NCI-H460 (cell line): ENCODE measurements around the gene WSCD2. TPM values are rescaled to one million over a fixed set of nuclear protein-coding genes. Genes with fewer than 3 reads are reported as not detected.

ENCODE experiments used
- DNase-seq: peaks from one replicate; pipeline ENCODE4 v3.0.0-alpha.2; 2016; ENCODE audit warnings: low read depth; ENCODE audit errors: extremely low read depth
- total RNA-seq: library from RNA; depleted of rRNA; stranded (reverse); fragments of >200 nt; shearing (Covaris generic); gene quantifications from 2 replicates; pipeline ENCODE4 v1.2.3, GENCODE V29; 2014

The WSCD2 gene
- total RNA-seq, 1 experiment from 2014 or later, result not detected

DNA sequence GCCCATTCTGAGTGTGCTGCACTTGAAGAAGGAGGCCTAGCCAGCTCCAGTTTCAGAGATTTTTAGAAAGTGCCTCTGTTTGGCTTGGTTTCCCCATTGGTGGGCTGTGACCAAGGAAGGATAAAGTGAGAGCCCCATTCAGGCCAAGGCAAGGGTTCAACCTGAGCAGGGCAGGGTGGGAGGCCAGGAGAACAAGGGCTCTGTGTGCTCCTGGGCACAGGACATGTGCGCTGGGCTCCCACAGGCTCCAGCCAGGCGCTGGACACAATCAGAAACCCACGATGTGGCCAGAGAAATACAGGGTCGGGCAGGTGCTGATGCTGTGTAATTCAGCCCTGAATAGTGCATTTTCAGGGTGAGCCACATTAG lies 23.1 kb downstream of the WSCD2 start:
- DNase-seq, result no peak

DNA sequence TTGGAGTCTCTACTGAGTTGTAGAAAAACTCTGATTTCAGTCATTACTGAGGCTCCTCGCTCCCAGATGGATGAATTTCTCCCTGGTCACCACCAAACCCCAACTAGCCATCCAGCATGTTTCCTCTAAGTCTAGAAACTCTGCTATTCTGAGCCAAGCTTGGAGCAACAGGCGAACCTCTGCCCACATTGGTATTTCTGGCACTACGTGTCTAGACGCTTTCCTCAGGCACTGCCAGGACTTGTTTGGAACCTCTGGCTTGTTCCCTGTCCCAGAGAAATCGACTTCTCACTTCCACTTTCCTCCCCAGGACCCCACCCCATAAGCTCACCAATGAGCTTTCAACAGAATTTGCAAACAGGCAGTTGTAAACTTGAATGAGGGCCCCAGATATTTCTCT lies 27.6 kb downstream of the WSCD2 start:
- no peak for DNase-seq

DNA sequence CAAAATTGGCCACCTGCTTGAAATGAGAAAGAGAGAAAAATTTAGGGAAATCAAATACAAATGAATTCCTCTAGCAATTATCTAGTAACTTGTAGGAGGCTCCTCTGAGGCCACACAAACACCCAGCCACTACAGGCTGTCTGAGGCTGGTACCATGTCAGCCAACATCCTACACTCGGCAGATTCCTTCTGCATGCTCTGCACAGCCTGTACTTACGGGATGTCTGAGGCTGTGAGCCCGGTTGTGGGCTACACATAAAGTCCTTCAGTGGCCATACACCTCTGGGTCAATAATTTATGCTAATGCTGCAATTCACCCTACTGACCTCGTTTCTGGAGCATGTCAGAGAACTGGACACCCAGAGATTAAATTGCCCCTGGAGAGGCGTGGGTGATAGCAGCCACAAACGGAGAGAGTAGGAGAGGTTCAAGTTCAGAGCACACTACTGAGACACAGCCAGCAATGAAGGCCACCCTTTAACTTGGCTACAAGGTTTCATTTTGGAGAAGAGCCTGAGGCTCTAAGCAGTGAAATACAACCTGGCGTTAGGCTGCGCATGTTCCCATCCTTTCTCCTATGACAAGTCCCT lies 28.9 kb downstream of the WSCD2 start:
- no peak for DNase-seq

DNA sequence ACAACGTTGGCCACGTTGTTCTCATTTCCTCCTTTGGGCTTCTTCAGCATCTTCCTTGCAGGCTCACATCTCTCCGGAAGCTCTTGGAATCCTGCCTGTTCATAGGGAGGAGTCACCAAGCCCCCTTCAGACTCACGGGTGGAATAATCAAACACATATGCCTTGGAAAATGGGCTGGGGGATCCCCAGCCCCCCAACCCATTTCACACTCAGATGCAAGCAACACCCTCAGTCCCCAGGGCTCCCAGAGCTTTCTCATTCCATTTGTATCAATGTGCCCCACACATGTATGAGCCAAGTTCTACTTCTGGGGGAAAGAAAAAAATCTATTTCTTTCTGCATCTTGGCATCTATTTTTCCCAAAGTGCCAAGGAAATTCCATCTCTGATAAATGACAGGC lies 33.1 kb downstream of the WSCD2 start:
- DNase-seq, result no peak

DNA sequence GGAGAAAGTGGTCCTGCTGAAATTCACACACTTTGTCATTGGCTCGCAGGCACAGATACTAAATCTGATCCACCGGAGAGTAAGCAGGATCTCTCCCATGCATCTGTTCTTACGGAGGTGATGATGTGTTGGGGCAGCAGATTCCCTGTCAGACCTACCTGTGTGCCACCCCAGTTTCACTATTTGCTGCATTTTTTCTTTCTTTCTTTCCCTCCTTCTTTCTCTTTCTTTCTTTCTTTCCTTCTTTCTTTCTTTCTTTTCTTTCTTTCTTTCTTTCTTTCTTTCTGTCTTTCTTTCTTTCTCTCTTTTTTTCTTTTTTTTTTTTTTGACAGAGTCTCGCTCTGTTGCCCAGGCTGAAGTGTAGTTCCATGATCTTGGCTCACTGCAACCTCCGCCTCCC lies 37.4 kb downstream of the WSCD2 start:
- no peak for DNase-seq

DNA sequence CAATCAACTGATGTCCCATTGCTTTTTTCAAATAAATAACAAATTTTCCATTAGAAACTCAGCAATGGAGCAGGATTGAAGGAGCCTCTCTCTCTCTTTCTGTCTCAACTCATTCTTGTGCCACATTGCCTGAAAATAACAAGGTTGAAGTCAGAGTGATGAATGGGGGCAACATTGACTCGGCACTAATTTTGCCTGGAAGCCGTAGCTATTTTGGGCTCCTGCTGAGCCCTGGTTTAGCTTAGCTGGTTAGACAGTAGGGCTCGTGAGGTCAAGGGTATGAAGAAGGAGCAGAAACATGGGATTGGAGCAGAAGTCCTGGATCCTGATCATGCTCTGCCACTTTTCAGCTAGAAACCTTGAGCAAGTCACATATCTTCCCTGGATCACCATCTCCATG lies 38.9 kb downstream of the WSCD2 start:
- no peak for DNase-seq

DNA sequence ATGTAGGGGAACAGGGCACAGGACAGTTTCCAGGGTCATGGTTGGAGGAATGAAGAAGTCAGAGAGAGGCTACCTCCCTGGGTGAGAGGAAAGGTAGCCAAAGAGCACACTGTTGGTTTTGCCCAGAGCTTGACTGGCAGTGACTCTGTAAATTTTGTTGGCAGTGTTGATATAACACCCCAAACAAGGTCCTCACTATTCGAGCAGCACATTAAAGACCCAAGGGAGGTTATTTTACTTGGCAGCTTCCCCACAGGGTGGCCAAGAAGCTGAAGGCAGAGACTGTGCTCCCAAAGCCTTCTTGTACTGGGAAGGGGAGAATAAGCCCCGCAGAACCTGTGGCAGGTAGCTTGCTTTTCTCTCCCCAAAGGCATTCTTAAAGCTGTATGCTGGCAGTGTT lies 40.6 kb downstream of the WSCD2 start:
- DNase-seq, result no peak

DNA sequence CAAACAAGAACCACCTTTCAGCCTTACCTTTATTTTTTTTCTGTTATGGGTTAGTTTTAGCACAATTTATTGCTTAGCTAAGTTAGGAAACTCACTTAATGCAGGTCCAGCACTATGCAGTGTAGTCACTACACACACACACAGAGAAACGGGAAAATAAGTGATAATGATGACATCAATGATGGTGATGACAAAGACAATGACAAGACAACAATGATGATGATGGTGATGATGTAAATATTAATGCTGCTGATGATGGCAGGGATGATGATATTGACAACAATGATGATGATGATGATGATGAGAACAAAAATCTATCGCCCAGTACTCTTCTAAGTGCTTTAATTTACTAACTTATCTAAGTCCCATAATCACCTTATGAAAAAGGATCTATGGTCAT lies 41.1 kb downstream of the WSCD2 start:
- DNase-seq, result no peak

DNA sequence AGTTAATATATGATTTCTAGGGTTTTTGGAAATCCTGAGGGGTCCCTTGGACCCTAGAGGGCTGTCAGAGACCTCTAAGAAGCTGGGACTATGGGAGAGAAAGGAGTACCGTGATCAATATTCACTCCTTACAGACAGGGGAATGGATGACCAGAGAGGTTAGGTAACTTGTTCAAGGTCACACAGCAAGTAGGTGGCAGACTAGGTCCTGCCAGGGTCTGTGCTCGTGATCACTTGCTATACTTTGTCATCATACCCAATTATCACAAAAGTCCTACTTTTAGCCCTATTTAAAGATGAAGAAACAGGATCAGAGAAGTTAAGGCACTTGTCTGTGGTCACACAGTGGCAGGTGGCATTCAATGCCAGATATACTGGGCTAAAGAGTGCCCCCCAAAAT lies 42.9 kb downstream of the WSCD2 start:
- no peak for DNase-seq

DNA sequence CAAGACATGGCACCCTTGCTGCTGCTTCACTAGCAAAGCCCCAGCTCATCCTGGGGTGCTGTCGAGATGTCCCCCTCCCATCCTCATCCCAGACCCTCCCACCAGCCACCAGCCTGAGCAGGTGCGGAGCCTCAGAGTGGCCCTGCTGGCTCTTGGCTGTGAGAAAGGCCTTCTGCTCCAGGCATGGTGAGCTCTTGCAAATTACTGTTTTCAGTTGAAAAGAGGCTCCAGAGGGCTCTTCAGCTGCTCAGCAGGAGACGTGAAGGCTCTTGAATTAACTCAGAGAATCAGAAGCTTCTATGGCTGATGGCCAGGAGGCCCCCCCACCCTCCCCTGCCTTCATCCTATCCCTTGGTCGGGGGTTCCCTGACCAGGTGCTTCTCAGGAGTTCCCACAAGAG lies 44.1 kb downstream of the WSCD2 start:
- no peak for DNase-seq

DNA sequence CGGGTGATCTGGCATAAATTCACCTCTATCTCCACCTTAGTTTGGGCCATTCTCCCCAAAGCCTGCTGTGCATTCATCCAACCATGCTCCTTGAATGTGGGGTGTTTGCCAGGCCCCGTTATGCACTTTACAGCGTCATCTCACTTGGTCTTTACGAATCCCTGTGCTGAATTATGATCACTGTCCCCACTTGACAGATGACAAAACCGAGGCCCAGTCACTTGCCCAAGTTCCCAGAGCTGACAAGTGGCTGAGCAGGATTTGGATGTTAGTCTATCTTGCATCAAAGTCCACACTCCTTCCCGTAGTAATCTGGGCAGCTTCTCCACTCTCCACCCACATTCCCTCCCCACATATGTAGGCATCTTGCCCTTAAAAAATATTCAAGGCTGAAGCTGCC lies 44.8 kb downstream of the WSCD2 start:
- no peak for DNase-seq

DNA sequence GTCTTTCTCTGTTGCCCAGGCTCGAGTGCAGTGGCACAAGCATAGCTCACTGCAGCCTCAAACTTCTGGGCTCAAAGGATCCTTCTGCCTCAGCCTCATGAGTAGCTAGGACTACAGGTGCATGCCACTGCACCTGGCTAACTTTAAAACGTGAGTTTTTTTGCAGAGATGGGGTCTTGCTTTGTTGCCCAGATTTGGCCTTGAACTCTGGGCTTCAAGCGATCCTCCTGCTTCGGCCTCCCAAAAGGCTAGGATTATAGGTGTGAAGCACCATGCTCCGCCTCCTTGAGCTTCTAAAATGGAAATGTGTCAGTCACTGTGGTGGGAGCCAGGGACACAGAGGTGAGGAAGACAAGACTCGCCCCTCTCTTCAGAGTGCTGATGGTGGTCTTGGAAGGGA lies 45.6 kb downstream of the WSCD2 start:
- no peak for DNase-seq

DNA sequence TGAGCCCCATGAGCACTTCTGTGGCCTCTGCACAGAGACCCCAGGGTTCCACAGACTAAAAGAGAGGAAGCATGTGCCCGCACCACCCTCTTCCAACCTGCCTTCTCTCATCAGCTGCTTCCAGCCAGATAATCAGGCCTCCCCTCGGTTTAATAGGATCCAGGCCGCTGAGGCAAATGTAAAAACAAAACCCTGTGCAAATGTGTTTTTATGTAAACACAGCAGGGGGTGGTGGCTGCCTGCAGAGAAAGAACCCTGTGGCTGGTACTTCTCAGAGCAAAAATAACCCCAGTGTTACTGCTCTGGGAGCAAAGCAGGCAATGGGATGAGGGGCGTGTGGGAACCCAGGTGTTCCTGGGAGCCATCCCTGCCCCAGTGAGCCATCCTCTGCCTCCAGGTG lies 46.2 kb downstream of the WSCD2 start:
- no peak for DNase-seq

DNA sequence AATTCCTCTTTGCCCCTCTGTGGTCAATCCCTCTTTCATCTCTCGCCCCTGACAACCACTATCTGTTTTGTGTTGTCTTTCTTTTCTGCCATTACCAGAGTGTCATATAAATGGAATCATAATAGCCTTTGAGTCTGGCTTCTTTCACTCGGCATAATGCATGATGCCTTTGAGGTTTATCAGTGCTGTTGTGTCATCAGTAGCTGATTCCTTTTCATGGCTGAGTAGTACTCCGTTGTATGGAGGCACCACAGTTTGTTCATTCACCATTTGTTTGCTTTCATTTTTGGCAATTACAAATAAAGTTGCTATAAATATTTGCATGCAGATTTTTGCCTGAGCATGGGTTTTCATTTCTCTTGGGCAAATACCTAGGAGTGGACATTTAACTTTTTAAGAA lies 47.2 kb downstream of the WSCD2 start:
- no peak for DNase-seq

DNA sequence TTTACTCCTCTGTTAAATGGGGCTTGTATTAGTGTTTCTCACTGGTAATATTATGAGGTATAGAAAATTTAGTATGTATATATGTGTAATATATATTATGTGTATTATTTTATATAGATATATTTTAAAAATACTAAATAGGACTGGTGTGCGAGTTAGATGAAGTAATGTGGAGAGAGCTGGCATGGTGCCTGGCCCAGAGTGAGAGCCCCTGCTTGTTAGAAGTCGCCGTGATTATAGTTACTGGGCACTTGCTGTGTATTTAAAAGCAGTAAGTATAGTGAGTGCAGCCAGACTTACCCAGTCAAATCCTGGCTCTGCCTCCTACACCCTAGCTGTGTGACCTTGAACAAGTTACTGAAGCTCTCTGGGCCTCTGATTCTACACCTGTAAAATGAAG lies 48.0 kb downstream of the WSCD2 start:
- no peak for DNase-seq

DNA sequence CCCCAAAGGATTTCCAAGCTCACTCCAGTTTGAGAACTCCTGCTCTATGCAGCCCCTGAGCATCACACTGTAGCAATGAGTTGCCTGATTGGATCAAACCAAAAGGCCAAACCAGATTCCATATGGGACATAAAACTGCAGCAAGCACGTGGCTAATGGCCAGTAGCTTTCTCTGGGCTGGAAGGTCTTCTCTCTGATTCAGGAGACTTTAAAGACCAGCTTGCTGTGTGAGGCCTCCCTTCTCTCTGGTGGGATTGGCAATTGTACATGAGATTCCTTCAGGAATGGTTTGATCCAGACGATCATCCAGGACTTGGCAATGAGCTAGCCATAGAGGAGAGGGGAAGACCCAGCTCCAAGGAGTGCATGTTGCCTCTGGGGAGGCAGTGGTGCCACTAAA lies 50.2 kb downstream of the WSCD2 start:
- no peak for DNase-seq

DNA sequence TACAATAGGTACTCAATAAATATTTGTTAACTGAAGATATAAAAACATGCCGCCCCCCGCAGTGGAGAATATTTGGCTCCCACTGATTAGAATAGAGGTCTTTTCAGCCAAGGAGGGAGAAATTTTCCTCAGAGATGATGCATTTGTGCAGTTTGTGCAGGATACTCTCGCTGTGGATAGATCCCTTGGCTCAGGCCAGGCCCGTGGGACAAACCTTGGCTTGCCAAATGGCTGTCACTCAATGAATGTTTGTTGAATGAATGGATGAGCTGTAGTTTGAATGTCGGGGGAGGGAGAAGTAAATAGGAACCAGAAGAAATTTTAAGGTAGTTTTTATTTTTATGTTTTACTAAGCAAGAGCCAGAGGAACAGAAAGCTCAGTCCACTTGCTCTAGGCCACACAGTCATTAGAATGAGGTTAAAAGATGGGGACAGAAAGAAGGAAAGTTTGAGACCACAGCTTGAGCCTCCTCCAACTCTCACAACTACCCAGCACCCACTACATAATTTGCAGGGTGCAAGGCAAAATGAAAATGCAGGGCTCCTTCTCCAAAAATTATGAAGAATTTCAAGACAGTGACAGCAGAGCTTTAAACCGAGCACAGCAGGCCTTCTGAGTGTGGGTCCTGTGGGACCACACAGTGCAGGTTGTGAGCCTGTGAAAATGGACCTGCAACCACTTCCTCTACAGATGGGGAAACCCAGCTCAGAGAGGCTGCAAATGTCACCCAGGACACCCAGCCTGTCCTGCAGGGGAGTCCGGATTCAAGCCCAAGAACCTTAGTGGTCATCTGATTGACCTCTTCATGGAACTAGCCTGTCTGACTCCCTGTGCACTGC lies 51.4 kb downstream of the WSCD2 start:
- no peak for DNase-seq

DNA sequence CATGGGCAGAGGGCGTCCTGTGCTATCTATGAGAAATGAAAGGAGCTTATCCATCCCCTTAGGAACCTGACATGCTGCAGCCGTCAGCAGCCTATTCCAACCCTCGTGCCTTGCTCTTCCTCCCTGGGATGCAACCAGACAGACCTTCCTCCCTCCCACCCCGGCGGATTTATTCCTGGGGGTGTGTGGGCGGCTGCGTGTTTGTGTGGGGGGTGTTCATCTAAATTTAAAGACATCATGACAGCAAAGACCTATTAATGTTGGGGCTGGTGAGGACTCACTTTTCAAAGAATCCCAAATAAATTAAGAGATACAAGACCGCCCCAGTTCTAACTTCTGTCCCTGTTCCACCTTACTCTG lies 52.0 kb downstream of the WSCD2 start:
- no peak for DNase-seq

DNA sequence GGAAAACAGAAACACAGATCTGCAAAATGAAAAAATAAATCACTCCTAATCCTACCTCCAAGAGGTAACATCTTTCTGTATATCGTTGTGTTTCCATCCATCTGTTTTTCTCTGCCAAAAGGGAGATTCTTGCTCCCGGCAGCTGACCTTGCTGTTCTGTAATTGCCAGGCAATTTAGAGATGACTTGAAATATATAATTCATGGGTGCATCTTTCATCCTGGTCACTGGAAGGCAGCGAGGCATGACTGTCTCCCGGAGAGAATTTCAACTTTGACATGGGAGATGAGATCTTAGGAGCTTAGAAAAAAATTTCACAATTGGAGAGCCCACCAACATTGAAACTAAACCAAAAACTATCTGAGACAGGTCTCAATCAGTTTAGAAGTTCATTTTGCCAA lies 53.0 kb downstream of the WSCD2 start:
- DNase-seq, result no peak

DNA sequence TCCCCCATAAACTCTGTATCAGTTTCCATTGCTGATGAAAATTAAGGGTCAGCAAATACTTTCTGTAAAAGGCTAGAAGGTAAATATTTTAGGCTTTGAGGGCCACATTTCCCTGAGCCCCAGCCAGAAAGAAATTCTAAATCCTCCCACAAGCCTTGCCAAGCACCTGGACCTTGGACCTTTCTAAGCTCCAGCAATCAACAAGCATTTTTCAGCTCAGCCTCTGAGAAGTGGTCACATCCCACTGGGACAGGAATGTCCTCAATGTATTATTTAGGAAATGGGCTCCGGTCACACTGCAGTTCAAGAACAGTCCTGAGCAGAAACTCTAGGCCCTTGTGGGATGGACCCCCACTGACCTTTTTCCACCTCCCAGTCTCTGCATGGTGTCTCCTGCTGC lies 55.9 kb downstream of the WSCD2 start:
- no peak for DNase-seq

DNA sequence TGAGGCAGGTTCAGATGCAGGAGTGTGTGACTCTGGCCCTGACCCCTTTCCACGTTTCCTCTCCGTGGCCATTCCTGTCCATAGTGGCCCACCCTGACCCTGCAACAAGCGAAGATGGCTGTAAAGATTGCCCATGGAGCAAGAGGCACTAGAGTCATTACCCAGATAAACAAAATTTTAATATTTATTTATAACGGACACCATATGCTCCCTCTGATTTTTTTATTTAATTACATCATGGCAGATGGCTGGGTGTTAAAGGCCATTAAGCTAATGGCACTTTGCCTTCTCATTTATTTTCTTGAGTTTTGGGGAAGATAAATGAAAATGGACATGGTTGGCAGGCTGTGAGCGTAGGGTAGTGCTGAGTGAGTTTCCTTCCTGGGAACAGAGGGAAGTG lies 58.7 kb downstream of the WSCD2 start:
- no peak for DNase-seq

DNA sequence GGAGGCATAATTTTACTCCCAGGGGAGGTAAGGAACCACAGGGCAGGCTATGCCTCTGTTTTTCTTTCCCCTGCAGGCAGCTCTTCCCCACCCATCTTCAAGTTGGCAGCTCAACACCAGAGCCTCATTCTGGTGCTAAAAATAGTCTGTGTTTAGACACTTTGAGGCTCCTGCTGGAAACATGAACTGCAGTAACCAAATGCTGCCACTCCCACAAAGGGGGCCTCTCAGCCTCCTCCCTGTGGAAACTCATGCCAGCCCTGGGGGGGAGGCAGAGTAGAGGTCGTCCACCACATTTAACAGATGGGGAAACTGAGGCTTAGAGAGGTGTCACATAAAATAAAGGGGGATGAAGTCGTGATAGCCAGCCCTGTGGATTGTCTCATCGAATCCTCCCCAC lies 61.4 kb downstream of the WSCD2 start:
- DNase-seq, result no peak

DNA sequence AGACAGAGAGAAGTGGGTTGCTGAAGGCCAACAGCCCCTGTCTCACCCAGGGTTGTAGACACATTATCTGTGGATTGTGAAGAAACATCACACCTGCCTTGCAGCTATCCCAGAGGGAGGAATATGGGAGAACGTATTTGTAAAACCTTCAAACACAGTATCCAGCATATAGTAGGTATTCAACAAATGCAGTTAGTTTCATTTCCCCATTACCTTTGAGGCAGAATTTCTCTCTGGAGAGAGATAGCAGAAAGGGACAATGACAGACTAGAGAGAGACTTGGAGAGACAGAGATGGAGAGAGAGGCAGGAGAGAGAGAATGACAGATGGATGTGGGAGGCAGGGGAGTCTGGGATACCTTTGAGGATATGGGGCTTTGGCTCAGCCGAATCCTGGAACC lies 62.0 kb downstream of the WSCD2 start:
- DNase-seq, result no peak
